ENCODE results near the gene ALOX15B. TPM values are rescaled to one million over a fixed set of nuclear protein-coding genes. Genes with fewer than 3 reads are reported as not detected.
A peak's percentile ranks its signal among the peaks of the same experiment; 100 is the strongest.

ALOX15B gene
- total and polyA plus RNA-seq, 2 of the 13 experiments (the other 11 are each of a cell fraction or from before 2014, with no cell fraction given), result not detected

GRCh38 chr17:8016632-8017424, 22.0 kb upstream of the ALOX15B start (continued):
- TF ChIP-seq, protein P1, sequence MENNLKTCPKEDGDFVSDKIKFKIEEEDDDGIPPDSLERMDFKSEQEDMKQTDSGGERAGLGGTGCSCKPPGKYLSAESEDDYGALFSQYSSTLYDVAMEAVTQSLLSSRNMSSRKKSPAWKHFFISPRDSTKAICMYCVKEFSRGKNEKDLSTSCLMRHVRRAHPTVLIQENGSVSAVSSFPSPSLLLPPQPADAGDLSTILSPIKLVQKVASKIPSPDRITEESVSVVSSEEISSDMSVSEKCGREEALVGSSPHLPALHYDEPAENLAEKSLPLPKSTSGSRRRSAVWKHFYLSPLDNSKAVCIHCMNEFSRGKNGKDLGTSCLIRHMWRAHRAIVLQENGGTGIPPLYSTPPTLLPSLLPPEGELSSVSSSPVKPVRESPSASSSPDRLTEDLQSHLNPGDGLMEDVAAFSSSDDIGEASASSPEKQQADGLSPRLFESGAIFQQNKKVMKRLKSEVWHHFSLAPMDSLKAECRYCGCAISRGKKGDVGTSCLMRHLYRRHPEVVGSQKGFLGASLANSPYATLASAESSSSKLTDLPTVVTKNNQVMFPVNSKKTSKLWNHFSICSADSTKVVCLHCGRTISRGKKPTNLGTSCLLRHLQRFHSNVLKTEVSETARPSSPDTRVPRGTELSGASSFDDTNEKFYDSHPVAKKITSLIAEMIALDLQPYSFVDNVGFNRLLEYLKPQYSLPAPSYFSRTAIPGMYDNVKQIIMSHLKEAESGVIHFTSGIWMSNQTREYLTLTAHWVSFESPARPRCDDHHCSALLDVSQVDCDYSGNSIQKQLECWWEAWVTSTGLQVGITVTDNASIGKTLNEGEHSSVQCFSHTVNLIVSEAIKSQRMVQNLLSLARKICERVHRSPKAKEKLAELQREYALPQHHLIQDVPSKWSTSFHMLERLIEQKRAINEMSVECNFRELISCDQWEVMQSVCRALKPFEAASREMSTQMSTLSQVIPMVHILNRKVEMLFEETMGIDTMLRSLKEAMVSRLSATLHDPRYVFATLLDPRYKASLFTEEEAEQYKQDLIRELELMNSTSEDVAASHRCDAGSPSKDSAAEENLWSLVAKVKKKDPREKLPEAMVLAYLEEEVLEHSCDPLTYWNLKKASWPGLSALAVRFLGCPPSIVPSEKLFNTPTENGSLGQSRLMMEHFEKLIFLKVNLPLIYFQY (CRISPR knock-in tag; IDR thresholded peaks at IDR 0.05; ENCODE audit: borderline replicate concordance), result no peak
- TF ChIP-seq ZNF766 (CRISPR knock-in tag; IDR thresholded peaks at IDR 0.05; ENCODE audit: borderline replicate concordance) (0 out of 2 replicates have a peak, but pooled peaks have one; percentile 19), GPN1 (CRISPR knock-in tag; IDR thresholded peaks at IDR 0.05; ENCODE audit: borderline replicate concordance) (no peak), ZNF253 (CRISPR knock-in tag; IDR thresholded peaks at IDR 0.05; ENCODE audit: borderline replicate concordance) (no peak), CEBPB (IDR thresholded peaks at IDR 0.05; ENCODE audit: borderline replicate concordance, low read depth, low read length) (peak; percentile 83), MED13 (CRISPR knock-in tag; IDR thresholded peaks at IDR 0.05) (no peak), NRL (CRISPR knock-in tag; IDR thresholded peaks at IDR 0.05; ENCODE audit: borderline replicate concordance) (no peak), RBAK (CRISPR knock-in tag; IDR thresholded peaks at IDR 0.05) (no peak), ZNF788 (CRISPR knock-in tag; IDR thresholded peaks at IDR 0.05; ENCODE audit: borderline replicate concordance) (no peak), RFX1 (IDR thresholded peaks at IDR 0.05) (no peak), ZNF446 (CRISPR knock-in tag; IDR thresholded peaks at IDR 0.05) (no peak), KLF6 (CRISPR knock-in tag; IDR thresholded peaks at IDR 0.05) (0 out of 2 replicates have a peak, but pooled peaks have one; percentile 40)
- TF ChIP-seq, protein P2, sequence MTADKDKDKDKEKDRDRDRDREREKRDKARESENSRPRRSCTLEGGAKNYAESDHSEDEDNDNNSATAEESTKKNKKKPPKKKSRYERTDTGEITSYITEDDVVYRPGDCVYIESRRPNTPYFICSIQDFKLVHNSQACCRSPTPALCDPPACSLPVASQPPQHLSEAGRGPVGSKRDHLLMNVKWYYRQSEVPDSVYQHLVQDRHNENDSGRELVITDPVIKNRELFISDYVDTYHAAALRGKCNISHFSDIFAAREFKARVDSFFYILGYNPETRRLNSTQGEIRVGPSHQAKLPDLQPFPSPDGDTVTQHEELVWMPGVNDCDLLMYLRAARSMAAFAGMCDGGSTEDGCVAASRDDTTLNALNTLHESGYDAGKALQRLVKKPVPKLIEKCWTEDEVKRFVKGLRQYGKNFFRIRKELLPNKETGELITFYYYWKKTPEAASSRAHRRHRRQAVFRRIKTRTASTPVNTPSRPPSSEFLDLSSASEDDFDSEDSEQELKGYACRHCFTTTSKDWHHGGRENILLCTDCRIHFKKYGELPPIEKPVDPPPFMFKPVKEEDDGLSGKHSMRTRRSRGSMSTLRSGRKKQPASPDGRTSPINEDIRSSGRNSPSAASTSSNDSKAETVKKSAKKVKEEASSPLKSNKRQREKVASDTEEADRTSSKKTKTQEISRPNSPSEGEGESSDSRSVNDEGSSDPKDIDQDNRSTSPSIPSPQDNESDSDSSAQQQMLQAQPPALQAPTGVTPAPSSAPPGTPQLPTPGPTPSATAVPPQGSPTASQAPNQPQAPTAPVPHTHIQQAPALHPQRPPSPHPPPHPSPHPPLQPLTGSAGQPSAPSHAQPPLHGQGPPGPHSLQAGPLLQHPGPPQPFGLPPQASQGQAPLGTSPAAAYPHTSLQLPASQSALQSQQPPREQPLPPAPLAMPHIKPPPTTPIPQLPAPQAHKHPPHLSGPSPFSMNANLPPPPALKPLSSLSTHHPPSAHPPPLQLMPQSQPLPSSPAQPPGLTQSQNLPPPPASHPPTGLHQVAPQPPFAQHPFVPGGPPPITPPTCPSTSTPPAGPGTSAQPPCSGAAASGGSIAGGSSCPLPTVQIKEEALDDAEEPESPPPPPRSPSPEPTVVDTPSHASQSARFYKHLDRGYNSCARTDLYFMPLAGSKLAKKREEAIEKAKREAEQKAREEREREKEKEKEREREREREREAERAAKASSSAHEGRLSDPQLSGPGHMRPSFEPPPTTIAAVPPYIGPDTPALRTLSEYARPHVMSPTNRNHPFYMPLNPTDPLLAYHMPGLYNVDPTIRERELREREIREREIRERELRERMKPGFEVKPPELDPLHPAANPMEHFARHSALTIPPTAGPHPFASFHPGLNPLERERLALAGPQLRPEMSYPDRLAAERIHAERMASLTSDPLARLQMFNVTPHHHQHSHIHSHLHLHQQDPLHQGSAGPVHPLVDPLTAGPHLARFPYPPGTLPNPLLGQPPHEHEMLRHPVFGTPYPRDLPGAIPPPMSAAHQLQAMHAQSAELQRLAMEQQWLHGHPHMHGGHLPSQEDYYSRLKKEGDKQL (CRISPR knock-in tag; IDR thresholded peaks at IDR 0.05; ENCODE audit: low read depth), result no peak
- TF ChIP-seq, protein P3, sequence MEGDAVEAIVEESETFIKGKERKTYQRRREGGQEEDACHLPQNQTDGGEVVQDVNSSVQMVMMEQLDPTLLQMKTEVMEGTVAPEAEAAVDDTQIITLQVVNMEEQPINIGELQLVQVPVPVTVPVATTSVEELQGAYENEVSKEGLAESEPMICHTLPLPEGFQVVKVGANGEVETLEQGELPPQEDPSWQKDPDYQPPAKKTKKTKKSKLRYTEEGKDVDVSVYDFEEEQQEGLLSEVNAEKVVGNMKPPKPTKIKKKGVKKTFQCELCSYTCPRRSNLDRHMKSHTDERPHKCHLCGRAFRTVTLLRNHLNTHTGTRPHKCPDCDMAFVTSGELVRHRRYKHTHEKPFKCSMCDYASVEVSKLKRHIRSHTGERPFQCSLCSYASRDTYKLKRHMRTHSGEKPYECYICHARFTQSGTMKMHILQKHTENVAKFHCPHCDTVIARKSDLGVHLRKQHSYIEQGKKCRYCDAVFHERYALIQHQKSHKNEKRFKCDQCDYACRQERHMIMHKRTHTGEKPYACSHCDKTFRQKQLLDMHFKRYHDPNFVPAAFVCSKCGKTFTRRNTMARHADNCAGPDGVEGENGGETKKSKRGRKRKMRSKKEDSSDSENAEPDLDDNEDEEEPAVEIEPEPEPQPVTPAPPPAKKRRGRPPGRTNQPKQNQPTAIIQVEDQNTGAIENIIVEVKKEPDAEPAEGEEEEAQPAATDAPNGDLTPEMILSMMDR (CRISPR knock-in tag; IDR thresholded peaks at IDR 0.05), result peak; percentile 74
- TF ChIP-seq, protein P4, sequence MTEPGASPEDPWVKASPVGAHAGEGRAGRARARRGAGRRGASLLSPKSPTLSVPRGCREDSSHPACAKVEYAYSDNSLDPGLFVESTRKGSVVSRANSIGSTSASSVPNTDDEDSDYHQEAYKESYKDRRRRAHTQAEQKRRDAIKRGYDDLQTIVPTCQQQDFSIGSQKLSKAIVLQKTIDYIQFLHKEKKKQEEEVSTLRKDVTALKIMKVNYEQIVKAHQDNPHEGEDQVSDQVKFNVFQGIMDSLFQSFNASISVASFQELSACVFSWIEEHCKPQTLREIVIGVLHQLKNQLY (CRISPR knock-in tag; IDR thresholded peaks at IDR 0.05), result no peak
